Astrocyte of the cerebellum (primary cell): ENCODE results near the gene CTIF.

ENCODE experiments used
- DNase-seq: peaks from one replicate; pipeline ENCODE4 v3.0.0-alpha.2; 2011; ENCODE audit warnings: low read depth
- H3K4me3 ChIP-seq: 2 replicates; pipeline ENCODE4 v1.5.1; 2011; ENCODE audit warnings: mild to moderate bottlenecking, low read depth, low read length, moderate library complexity
- CTCF ChIP-seq: IDR thresholded peaks from 2 replicates; pipeline ENCODE4 v1.5.1; 2012; ENCODE audit warnings: low read length, low read depth, moderate library complexity, mild to moderate bottlenecking; ENCODE audit errors: missing control alignments
- in situ Hi-C: cut with HindIII; loops from 2 replicates; pipeline ENCODE4 v1.10.0; 2017; ENCODE audit warnings: low sequenced_read_pairs

The CTIF gene

GRCh38 chr18:48743886-48744285 lies 205.1 kb downstream of the CTIF start:
- H3K4me3 ChIP-seq: no peak overlapping the region
- in situ Hi-C loops: no loop called here
- TF ChIP-seq CTCF: no peak
- DNase-seq: no peak

GRCh38 chr18:48745293-48745692 lies 206.5 kb downstream of the CTIF start:
- in situ Hi-C loops: no loop called here

DNA sequence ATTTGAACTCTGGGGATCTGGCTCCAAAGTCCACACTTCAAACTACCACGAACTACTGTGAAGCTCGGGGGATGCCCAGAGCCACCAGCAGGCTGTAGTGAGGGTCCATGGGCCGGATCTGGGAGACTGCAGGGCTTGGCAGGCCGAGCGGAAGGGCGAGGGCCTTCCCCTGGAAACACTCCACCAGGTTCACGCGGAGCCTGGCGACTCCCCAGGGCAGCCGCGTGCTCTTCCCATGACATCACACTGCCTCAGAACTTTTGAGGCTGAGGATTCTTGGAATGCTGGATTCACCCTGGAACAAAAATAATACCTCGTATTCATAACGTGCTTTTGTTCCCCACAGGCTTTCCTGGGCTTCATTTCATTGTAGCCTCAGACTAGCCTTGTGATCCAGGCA lies 210.9 kb downstream of the CTIF start:
- H3K4me3 ChIP-seq: no peak overlapping the region
- no peak for TF ChIP-seq CTCF
- peak; percentile 84 for DNase-seq
- in situ Hi-C loops: no loop called here

More at GRCh38 chr18:48745293-48745692, 206.5 kb downstream of the CTIF start:
- no peak for TF ChIP-seq CTCF
- DNase-seq: no peak
- H3K4me3 ChIP-seq: no peak overlapping the region

- peak; percentile 78 for DNase-seq
- no peak overlapping the region for H3K4me3 ChIP-seq
- in situ Hi-C loops: no loop called here
- no peak for TF ChIP-seq CTCF
These were observed 211.8 kb downstream of the CTIF start for GRCh38 chr18:48750485-48751175.

- DNase-seq: no peak
- in situ Hi-C loops: no loop called here
- TF ChIP-seq CTCF: no peak
- no peak overlapping the region for H3K4me3 ChIP-seq
These were observed 213.1 kb downstream of the CTIF start for GRCh38 chr18:48751727-48752468.

DNA sequence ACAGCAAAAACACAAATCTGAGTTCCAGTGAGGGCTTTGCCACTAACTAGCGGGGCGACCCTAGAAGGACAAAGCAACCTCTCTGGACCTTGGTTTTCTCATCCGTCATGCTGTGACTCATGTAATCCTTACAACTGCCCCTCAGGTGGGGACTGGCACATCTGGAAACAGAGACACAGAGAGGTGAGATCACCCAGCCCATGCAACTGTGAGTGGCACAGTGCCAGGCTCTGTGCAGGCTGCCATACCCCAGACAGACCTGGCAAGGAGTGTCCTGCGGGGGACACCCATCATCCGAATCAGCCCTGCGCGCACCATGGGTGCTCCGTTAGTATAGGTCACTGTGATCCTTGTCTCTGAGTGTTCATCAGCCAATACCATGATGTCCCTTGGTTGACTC lies 213.6 kb downstream of the CTIF start:
- TF ChIP-seq CTCF: no peak
- no peak for DNase-seq
- H3K4me3 ChIP-seq: no peak overlapping the region
- in situ Hi-C loops: no loop called here
